Upper lobe of left lung (tissue), 4 donors: ENCODE measurements around the gene GCM1.

ENCODE experiments used
- CTCF ChIP-seq, 6 experiments: fragments of 450-650 bp in 4 of 6; fragments of 200-600 bp in 2 of 6; sonication (generic) in 2 of 6; IDR thresholded peaks; one replicate each; pipeline ENCODE4 v1.5.1; 2016 to 2019; ENCODE audit warnings: antibody characterized with exemption in 6 of 6
- EP300 ChIP-seq, 4 donors: sonication (generic); formaldehyde crosslinking; IDR thresholded peaks; one replicate each; pipeline ENCODE4 v1.5.1; 2017; ENCODE audit warnings: antibody characterized with exemption in 4 of 4, control low read depth in 2 of 4
- POLR2A ChIP-seq, 4 donors: fragments of 450-650 bp; IDR thresholded peaks; one replicate each; pipeline ENCODE4 v1.5.1; 2016 to 2017; ENCODE audit warnings: antibody characterized with exemption in 4 of 4, mild to moderate bottlenecking in 2 of 4
- POLR2AphosphoS5 ChIP-seq, 2 donors: sonication (generic); formaldehyde crosslinking; IDR thresholded peaks; one replicate each; pipeline ENCODE4 v1.5.1; 2017; ENCODE audit warnings: antibody characterized with exemption in 2 of 2

GRCh38 chr6:53090576-53090975 is 58.1 kb downstream of the GCM1 start:
- TF ChIP-seq POLR2A (IDR thresholded peaks at IDR 0.05) (no peak), POLR2AphosphoS5 (IDR thresholded peaks at IDR 0.05) (no peak), CTCF (IDR thresholded peaks at IDR 0.05) (no peak), EP300 (IDR thresholded peaks at IDR 0.05) (no peak)
